COR-L47 (cell line): ENCODE data around the gene LAIR1.

Experiments
- DNase-seq: peaks from one replicate; lab custom pipeline; 2025; lab: John Stamatoyannopoulos, UW

LAIR1 gene

GRCh38 chr19:54317108-54317964 lies 47.4 kb downstream of the LAIR1 start:
- DNase-seq, result no peak

GRCh38 chr19:54316746-54317107 lies 48.0 kb downstream of the LAIR1 start:
- DNase-seq, result peak; percentile 10

- DNase-seq, result no peak
These were observed 48.8 kb downstream of the LAIR1 start for GRCh38 chr19:54315956-54316355.

- DNase-seq, result no peak
These were observed 52.0 kb downstream of the LAIR1 start, which contains the start of gene LILRA5 for GRCh38 chr19:54312436-54313377. Gene LILRA5 (minus strand): TSS chr19:54313166. CDS start chr19:54313019, 147 bp downstream.

- DNase-seq, result no peak
These were observed 52.7 kb downstream of the LAIR1 start for GRCh38 chr19:54312011-54312410.

GRCh38 chr19:54311486-54311885 lies 53.2 kb downstream of the LAIR1 start:
- no peak for DNase-seq

GRCh38 chr19:54310543-54310942 lies 54.2 kb downstream of the LAIR1 start:
- DNase-seq, result no peak

GRCh38 chr19:54309811-54310210 lies 54.9 kb downstream of the LAIR1 start:
- DNase-seq, result no peak

GRCh38 chr19:54307389-54308020 lies 57.2 kb downstream of the LAIR1 start:
- DNase-seq, result no peak

- no peak for DNase-seq
These were observed 59.6 kb downstream of the LAIR1 start for GRCh38 chr19:54305141-54305540.

- DNase-seq, result no peak
These were observed 62.5 kb downstream of the LAIR1 start for GRCh38 chr19:54302257-54302656.
